GM12864 (cell line): ENCODE measurements around the gene CXCL6.

Source experiments
- DNase-seq: peaks from one replicate; pipeline ENCODE4 v3.0.0-alpha.2; 2011; ENCODE audit warnings: low read depth
- H3K4me3 ChIP-seq: 2 replicates; pipeline ENCODE4 v1.5.1; 2011; ENCODE audit warnings: mild to moderate bottlenecking, low read depth, low read length, control low read depth
- TF ChIP-seq, protein P1 (sequence below): IDR thresholded peaks from 2 replicates; pipeline ENCODE4 v1.5.1; 2011; ENCODE audit warnings: low read depth, mild to moderate bottlenecking, moderate library complexity, low read length, control low read depth, inconsistent platforms; ENCODE audit errors: missing control alignments

The CXCL6 gene

DNA sequence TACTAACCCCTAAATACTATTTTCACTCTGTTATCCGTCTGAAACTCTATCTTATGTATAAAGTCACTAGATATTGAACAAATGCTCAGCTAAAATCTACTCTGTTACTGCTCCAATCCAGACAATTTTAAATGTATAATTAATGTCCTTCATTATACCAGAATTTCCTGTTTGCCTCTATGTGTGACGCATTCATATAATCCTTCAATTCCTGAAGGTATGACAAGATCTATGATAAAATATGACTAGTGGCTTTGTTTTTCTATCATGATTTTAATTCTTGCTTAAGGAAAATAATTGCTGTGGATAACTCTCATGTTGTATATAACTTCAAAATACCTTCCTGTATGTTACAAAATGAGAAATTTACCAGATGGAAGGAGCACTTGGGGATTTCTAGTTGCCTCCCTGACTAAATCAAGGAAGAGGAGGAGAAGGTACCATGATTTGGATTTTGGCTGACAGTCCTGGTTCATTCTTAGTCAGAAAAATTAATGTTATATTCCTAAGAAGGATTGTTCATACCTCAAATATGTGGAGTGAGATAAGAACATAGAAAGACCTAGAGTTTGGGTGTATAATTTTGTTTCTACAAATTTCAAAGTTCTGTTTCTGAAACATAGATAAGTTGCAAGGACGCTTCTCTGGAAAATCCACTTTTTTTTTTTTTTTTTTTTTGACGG, 4.9 kb downstream of the CXCL6 start:
- no peak for DNase-seq
- no peak overlapping the region for H3K4me3 ChIP-seq
- TF ChIP-seq, protein P1, sequence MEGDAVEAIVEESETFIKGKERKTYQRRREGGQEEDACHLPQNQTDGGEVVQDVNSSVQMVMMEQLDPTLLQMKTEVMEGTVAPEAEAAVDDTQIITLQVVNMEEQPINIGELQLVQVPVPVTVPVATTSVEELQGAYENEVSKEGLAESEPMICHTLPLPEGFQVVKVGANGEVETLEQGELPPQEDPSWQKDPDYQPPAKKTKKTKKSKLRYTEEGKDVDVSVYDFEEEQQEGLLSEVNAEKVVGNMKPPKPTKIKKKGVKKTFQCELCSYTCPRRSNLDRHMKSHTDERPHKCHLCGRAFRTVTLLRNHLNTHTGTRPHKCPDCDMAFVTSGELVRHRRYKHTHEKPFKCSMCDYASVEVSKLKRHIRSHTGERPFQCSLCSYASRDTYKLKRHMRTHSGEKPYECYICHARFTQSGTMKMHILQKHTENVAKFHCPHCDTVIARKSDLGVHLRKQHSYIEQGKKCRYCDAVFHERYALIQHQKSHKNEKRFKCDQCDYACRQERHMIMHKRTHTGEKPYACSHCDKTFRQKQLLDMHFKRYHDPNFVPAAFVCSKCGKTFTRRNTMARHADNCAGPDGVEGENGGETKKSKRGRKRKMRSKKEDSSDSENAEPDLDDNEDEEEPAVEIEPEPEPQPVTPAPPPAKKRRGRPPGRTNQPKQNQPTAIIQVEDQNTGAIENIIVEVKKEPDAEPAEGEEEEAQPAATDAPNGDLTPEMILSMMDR = no peak

DNA sequence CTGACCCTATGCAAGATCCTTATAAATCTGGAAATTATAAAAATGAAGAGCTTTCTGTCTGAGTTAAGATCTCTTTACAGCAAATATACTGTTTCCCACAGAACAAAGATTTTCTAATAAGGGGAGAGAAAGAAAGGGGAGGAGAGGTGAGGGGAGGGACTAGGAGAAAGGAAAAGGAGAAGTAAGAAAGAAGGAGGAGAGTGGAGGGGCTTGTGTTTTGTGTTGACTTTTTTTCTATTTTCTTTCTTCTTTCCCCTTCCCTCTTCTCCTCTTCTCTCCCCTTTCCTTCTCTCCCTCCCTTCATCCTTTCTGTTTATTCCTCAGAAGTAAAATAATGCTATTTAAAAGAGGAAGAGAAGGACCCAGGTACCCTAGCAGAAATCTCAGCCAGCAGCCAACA, 6.2 kb downstream of the CXCL6 start:
- TF ChIP-seq, protein P1 = no peak
- H3K4me3 ChIP-seq = no peak overlapping the region
- no peak for DNase-seq

DNA sequence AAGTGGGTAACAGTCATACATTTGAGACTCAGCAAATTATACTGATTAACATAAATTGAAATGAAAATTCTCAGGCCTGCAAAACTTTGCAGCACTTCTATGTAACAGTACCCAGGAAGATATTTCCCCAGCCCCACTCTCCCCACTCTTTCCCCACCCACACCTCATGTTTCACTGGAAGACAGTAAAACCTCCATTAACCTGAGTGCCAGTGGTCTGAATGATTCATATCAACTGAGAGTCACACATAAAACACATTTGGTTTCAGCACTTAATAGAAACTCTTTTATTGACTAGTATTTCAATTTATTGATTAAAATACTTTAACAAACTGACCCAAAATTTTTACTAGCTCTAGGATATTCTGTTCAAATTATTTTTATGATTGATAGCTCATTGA, 6.9 kb downstream of the CXCL6 start:
- no peak overlapping the region for H3K4me3 ChIP-seq
- DNase-seq = no peak
- TF ChIP-seq, protein P1 = no peak

DNA sequence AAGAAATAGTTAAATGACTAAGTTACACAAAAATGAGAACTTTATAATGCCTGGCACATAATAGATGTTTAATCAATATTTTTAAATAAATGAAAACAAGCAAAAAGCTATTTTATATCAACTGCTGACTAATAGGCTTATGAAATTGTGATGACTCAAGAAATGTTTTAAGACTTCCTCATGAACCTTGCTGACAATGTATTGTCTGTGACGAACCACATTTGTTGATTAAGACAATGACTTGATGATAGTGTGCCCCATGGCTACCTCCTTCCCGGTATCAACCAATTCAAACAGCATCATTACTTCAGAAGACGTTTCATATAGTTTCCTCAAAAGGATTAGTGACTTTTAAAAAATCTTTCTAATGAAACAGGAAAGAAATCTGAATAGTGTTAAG, 7.9 kb downstream of the CXCL6 start:
- no peak overlapping the region for H3K4me3 ChIP-seq
- TF ChIP-seq, protein P1 = no peak
- DNase-seq = no peak

DNA sequence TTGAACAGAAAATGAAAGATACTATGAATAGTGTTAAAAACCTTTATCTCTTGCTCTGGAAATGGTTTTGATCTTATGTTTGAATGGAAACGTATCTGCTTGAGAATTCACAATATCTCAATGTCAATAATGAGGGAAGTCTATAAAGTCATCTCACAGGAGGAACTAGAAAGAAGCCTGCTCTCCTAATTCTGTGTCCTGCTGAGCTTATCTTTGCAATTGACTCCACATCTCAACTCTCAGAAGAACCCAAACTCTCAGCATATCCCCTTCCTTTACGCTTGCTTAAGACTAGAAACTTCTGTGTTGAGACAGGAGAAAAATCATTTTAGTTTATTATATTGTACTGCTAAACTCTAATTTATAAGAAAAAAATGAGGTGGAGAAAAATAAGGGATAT, 8.3 kb downstream of the CXCL6 start:
- H3K4me3 ChIP-seq = no peak overlapping the region
- no peak for DNase-seq
- TF ChIP-seq, protein P1 = no peak

DNA sequence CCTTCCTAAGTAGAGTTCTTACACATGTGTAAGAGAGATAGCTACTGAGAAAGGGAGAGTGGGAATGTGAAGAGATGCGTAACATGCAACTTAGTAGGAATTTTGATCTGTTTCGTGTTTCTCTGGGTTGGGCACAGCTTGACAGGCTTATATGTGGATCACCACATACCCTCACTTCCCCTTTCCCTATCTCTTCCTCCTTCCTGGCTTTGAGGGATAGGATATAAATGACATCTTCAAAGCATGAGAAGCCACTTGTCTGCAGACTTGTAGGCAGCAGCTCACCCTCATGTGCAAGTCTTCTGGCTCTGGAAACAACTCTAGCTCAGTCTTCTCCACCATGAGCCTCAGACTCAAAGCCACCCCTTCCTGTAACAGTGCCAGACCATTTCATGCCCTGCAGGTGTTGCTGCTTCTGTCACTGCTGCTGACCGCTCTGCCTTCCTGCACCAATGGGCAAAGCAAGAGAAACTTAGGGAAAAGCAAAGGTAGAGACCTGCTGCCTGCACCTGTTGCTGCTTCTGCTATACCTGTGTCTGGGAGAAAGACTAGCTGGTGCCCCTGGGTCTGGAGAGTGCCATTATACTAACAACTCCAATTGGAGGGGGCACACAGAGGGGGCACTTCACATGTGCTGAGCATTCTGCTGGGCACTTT, 11.2 kb downstream of the CXCL6 start:
- no peak overlapping the region for H3K4me3 ChIP-seq
- TF ChIP-seq, protein P1 = no peak
- no peak for DNase-seq

DNA sequence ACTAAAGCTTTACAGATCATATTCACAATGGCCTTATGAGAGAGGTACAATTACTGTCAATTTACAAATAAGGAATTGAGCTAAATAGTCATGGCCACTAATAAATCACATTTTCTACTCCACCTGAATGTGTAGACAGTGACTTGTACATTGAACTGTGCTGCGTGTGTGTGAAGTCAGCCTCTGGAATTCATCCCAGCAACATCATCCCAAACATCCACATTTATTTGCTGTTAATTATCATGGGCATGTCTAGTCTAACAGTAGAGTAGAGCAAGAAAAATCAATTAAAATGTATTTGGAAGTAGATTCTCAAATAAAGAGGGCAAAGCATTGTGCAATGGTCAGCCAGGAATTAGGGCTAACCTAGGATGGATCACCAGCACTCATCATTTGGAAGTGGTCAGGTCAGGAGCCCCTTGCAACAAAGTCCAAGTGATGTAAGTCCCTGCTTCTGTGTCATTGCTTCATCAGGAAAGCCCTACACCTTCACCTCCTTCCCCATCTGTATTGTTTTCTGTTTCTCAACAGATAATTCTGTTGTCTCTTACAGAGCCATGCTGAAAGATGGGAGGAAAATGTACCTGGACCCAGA, 11.8 kb downstream of the CXCL6 start:
- DNase-seq = no peak
- TF ChIP-seq, protein P1 = no peak
- H3K4me3 ChIP-seq = no peak overlapping the region
